PC-9 (cell line): ENCODE data around the gene OSCAR.

Experiments used
- CTCF ChIP-seq: fragments of 200-600 bp; sonication (generic); conservative IDR thresholded peaks from 2 replicates; pipeline ENCODE4 v1.6.1; 2017; ENCODE audit warnings: mixed run types, antibody characterized with exemption, mild to moderate bottlenecking, moderate library complexity
- EZH2 ChIP-seq: fragments of 200-600 bp; sonication (generic); IDR thresholded peaks from 2 replicates; pipeline ENCODE4 v1.8.0; 2017; ENCODE audit warnings: antibody characterized with exemption, low read depth

GRCh38 chr19:54145541-54146158, 45.0 kb upstream of the OSCAR start:
- no peak for TF ChIP-seq CTCF
- TF ChIP-seq EZH2, result no peak
